Measurements from ENCODE around the gene DLL4. TPM values are rescaled to one million over a fixed set of nuclear protein-coding genes. Genes with fewer than 3 reads are reported as not detected.
"Not testable (repeated sequence)": the region's sequence is repeated elsewhere in the genome, so short reads cannot be mapped to it uniquely, and the experiment has no call there.

Gene DLL4
- total RNA-seq, 1 donor from 2014 or later = 11.6 TPM

DNA sequence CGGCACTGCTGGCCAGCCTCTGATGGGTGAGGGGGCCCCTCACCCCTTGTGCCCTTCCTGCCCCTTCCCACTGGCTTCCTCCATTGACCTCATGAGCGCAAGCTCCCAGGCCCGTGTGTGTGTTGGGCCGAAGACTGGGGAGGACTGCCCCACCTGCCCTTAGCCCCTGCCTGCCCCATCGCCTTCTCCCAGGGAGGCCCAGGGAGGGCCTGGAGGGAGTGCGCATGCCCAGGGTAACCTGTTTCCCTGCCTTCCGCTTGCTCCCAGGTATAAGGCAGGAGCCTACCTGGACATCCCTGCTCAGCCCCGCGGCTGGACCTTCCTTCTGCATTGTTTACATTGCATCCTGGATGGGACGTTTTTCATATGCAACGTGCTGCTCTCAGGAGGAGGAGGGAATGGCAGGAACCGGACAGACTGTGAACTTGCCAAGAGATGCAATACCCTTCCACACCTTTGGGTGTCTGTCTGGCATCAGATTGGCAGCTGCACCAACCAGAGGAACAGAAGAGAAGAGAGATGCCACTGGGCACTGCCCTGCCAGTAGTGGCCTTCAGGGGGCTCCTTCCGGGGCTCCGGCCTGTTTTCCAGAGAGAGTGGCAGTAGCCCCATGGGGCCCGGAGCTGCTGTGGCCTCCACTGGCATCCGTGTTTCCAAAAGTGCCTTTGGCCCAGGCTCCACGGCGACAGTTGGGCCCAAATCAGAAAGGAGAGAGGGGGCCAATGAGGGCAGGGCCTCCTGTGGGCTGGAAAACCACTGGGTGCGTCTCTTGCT, 8.8 kb downstream of the DLL4 start:
- ATAC-seq (peak; percentile 46), DNase-seq (peak; percentile 56)
- intact Hi-C loops (cut with micrococcal nuclease) = no loop called here

- ATAC-seq (no peak), DNase-seq (no peak)
- intact Hi-C loops (cut with micrococcal nuclease) = no loop called here
Measured at GRCh38 chr15:40938536-40938870, 9.4 kb downstream of the DLL4 start.

DNA sequence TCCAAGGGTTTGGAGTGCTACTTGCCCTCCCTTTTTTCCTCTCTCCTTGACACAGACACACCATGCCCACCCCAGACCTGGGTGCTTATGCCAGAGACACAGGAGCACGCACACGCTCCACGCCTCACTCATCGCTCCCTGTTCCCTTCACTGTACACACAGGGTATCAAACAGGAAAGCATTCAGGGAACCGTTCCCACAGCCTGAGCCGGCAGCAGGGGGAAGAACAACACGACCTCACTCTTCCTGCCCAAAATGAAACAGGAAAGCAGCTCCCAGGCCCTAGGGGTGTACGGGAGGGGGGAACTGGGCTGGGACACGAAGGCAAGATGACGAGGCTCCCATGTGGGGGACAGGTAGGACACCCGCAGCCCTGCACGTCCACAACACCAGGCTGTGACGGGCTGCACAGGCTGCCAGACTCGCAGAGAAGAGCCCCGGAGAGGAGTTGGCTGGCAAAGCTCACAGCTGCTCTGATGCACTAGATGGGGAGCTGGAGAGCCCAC, 11.2 kb downstream of the DLL4 start:
- peak; percentile 27 for ATAC-seq

DNA sequence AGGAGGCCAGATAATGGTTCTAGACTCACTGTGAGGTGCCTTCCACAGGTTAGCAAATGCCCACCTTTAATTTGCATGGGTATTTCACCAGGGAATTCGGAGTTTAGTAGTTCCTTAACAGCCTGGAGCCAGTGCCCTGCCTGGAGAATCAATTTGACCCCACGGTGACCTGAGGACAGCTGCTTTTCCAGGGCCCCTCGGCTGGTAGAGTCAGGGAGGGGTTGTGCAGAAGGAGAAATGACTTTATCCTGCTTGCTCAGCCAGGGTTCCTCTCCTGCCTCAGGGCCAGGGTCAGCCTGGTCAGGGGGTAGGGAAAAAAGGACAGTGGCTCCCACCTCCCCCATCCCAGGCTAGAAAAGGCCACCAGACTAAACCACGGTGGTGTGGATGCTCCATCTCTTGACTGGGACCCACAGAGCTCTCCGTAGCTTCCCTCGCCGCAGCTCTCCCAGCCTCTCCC, 12.0 kb downstream of the DLL4 start:
- intact Hi-C loops (cut with micrococcal nuclease) = no loop called here
- DNase-seq (no peak), ATAC-seq (no peak)

More for the DNA sequence above, 11.2 kb downstream of the DLL4 start:
- intact Hi-C loops (cut with micrococcal nuclease) = no loop called here
- peak; percentile 52 for DNase-seq

DNA sequence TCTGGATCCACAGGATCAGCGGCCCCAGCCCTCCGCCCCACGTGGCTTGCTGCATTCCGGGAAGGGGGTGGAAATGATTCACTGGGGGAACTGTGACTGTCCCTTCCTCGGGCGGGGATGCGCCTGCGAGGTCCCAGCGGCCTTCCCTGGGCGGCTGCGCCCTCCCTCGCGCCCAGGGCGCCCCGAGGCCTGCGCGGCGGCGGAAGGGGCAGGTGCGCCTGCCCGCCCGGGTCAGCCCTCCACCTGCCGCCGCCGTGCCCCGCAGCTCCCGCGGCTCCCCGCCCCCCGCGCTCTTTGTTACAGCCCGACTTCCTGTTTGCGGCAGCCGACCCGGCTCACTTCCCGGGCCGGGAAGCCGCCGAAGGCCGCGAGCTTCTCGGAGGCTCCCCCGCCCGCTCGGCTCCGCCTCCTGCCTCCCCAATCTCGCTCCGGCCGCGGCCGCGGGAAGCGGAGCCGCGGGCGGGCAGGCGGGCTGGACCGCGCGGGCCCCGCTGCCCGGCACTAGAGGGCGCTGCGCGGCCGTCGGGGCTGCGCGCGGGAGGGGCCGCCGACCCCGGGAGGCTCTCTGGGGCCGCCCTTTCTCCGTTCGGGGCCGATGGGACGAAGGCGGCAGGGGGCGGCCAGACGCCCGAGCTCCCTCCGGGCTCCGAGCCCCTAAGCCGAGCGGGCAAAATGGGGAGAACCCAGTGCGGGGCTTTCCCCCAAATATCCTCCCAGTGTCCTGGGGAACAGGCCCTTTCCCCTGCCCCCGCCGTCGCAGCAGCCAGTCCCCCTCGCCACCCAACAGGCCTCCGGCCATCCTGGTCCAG, 12.6 kb downstream of the DLL4 start:
- intact Hi-C loops (cut with micrococcal nuclease) = no loop called here
- ATAC-seq (peak; percentile 80), DNase-seq (peak; percentile 88)

DNA sequence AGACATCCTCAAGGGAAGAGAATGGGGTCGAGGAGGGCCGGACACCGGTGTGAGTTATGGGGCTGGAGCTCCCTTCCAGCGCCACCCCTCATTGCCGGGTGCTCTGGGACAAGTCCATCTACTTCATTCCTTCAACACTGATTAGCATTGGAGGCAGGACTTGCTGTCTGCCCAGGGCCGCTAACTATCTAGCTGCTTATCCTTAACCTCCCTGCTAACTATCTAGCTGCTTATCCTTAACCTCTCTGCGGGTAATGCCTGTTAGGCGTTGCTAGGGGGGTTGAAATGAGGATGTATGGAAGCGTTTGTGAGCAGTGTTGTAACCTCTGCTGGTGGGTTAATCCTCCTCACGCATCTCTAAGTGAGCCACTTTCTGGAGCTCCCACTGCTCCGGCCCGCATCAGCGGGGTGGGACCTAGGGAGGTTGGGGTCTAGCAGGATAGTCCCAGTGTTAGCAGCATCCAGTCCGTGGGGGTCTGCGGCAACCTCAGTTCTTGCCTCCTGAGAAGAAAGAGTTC, 13.3 kb downstream of the DLL4 start:
- intact Hi-C loops (cut with micrococcal nuclease) = no loop called here
- ATAC-seq (peak; percentile 0), DNase-seq (no peak)

DNA sequence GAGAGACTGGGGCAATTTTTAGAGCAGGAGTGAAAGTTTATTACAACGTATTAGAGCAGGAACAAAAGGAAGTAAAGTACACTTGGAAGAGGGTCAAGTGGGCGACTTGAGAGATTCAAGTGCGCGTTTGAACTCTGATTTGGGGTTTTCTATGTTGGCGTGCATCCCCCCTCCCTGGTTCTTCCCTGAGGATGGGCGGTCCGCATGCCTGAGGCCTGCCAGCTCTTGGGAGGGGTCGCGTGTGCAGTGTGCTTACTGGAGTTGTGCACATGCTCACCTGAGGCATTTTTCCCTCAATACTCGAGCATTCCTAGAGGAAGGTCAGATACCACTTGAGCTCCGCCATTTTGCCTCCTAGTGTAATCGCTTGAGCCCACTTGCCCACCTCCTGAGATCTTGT, 13.7 kb downstream of the DLL4 start:
- ATAC-seq (no peak), DNase-seq (no peak)
- intact Hi-C loops (cut with micrococcal nuclease) = no loop called here

DNA sequence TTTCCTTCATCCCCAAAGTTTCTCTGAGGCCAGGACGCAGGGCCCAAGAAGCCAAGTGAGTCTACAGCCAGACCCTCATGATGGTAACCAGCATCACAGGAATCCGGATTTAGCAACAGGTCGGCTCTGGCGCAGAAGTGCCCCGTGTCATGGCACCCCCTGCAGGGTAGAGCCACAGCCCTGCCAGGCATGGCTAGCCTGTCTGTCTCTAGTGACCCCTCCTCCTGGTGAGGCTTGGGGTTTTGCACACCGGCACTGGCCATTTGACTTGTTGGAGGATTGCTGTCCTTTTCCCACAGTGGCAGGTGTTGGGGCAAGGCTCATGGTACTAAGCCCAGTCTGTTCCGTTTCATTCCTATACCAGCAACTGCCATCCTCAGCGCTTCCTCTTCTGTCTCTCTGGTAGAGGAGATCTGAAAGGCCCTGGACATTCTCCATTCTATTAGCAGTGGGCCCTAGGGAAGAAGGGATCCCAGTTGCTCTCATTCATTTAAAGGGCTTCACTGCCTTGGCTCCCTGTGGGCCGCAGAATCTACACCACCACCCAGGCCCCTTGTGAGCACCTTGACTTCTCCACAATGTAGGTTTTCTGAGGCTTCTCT, 14.7 kb downstream of the DLL4 start:
- intact Hi-C loops (cut with micrococcal nuclease) = no loop called here
- DNase-seq (no peak), ATAC-seq (no peak)

- ATAC-seq (no peak), DNase-seq (no peak)
- intact Hi-C loops (cut with micrococcal nuclease) = no loop called here
Measured at GRCh38 chr15:40944510-40945296, 15.6 kb downstream of the DLL4 start.

- intact Hi-C loops (cut with micrococcal nuclease) = no loop called here
- no peak for ATAC-seq
- no peak for DNase-seq
Measured at GRCh38 chr15:40948706-40949473, 19.8 kb downstream of the DLL4 start.

DNA sequence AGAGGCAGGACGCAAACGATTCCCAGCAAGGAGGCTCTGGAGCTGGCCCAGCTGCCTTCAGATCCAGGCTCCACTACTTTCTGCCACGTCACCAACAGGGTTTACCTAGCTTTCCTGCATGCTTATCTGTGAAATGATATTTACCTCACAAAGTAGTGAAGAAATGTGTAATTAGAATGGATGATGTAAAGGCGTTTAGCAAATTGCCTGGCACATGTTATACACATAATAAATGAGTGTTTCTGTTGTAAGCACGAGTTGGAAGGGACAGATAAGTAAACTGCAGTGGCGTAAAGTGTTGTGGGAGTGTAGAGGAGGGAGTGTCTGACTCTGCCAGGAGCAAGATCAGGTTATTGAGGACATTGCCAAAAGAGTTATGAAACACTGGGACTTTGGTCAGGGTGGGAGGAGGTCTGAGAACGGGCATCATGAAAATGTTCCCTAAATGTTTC, 20.6 kb downstream of the DLL4 start:
- intact Hi-C loops (cut with micrococcal nuclease) = no loop called here
- DNase-seq = no peak
- ATAC-seq = no peak

- intact Hi-C loops (cut with micrococcal nuclease) = no loop called here
- DNase-seq (no peak), ATAC-seq (no peak)
Measured at GRCh38 chr15:40951764-40952163, 22.6 kb downstream of the DLL4 start.

DNA sequence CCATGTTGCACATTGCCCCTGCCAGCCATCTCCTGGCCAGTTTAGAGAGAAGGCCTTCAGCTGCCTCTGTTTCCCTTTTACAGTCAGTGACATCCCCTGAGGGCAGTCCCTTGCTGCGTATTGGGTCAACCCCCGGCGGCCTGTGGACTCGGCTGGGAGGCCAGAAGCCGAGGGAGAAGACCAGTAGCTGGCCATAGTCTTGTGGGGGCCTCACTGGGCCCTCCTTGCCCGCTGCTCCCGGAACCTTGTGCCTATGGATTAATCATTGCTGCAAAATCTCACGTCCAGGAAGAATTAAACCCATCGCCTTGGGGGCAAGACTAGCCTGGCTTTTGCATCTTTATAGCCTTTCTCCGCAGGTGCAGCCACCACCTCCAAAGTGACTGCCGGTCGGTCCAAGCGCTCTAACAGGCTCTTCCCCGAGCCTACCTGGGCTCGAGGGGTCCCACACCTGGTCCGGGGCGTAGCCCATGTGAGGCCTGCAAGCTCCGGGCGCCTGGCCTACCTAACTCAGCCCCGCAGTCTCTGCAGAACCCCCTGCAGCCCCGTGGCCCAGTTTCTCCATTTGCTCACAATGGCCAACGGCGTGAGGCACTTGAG, 23.3 kb downstream of the DLL4 start:
- no peak for DNase-seq
- ATAC-seq = no peak
- intact Hi-C loops (cut with micrococcal nuclease) = no loop called here

GRCh38 chr15:40952901-40953712, 24.0 kb downstream of the DLL4 start, which contains the start of gene CHAC1:
Gene CHAC1 (plus strand): TSS chr15:40953471. CDS start chr15:40953584, 113 bp downstream.
- DNase-seq (peak; percentile 96), ATAC-seq (peak; percentile 85)
- intact Hi-C loops (cut with micrococcal nuclease) = no loop called here

DNA sequence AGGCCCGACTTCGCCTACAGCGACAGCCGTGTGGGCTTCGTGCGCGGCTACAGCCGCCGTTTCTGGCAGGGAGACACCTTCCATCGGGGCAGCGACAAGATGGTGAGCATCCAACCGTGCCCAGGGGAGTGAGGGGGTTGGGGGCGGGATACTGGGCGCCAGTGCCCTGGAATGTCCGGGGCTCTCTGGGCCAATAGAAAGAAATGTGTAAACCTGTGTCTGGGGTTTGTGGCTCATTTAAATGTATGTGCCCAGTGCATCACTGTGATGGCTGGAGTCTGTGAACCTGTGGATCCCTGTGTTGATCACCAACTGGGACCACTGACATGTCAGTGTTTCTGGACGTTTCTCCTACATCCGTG, 24.6 kb downstream of the DLL4 start:
- DNase-seq (no peak), ATAC-seq (no peak)
- intact Hi-C loops (cut with micrococcal nuclease) = no loop called here

- DNase-seq; intact Hi-C loops (cut with micrococcal nuclease): not testable (repeated sequence)
Measured at GRCh38 chr15:40954158-40954848, 25.2 kb downstream of the DLL4 start.

More at GRCh38 chr15:40954158-40954848, 25.2 kb downstream of the DLL4 start:
- ATAC-seq = not testable (repeated sequence)
